Measurements from ENCODE around the gene CYP1B1.
"Not testable (repeated sequence)": the region's sequence is repeated elsewhere in the genome, so short reads cannot be mapped to it uniquely, and the experiment has no call there.

Gene CYP1B1

DNA sequence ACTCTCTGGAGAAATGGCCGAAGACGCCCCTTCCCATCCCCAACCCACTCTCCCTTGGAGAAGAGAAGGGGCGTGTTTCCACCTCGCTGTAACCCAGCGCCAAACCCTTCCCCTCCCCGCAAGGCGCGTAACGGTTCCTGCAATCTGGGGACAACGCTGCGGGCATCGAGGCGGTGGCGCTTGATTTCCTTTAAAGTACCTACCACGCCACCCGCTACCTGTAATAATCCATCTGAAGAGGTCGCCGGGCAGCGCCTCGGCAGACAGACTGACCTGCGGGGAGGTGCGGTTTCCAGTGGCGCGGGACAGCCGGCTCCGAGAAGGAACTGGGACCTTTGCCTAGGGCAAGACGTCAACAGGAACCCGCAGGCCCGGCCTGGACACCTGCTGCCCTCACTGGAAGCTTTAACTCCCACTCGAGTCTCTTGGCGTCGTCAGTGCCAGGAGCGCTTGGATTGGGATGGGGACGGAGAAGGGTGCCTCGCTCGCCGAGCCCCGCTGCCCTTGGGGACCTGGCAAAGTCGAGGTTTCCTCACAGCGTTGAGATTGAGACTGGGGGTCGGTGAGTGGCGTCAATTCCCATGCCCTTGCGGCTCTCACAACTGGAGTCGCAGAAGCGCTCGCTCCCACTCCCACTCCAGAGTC, at the start of gene CYP1B1:
TSS of gene CYP1B1 (minus strand) at position 645 of the 645 bp plus-strand sequence. CDS start 763 bp downstream, outside the sequence.
- DNase-seq: peak in 1 of 2 experiments; percentile 22
- no peak for TF ChIP-seq POLR2A (IDR thresholded peaks at IDR 0.05; ENCODE audit: low read length)
- no peak for TF ChIP-seq GATA1 (IDR thresholded peaks at IDR 0.05; ENCODE audit: low read depth, low read length)

DNA sequence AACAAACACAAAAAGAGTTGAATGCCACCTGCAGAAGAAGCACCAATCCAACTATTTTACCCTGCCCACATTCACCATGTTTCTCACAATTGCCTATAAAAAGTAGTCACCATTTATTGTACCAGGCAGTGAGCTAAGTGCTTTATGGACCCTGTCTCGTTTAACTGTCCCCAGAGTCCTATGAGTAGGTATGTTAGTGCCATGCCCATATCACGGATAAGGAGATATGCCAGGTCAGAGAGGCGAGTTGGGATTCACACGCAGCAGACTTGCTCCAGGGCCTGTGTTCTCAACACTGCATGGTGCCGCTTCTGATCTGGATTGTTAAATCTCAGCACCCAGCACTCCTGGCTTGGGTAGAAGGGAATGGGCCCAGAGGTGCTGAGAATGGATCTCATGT, 49.1 kb upstream of the CYP1B1 start:
- no peak for DNase-seq
- TF ChIP-seq GATA1 (IDR thresholded peaks at IDR 0.05; ENCODE audit: low read depth, low read length) (no peak), POLR2A (IDR thresholded peaks at IDR 0.05; ENCODE audit: low read length) (no peak)

DNA sequence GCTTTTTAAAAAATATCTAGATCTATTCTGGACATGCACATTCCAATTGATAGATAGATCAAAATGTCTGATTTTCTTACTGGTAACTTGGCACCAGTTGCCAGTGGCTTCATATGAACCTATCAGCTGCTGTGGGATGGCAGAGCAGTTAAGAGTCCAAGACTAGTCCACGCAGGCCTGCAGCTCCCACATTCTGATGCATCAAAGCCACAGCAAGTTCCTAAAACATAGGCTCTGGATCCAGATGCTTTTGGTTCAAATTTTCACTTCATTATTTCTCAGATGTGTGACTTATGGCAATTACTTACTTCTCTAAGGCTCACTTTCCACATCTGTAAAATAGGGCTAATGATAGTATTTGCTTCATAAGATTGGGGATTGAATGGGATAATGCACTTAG, 48.0 kb upstream of the CYP1B1 start:
- TF ChIP-seq POLR2A (IDR thresholded peaks at IDR 0.05; ENCODE audit: low read length) (no peak), GATA1 (IDR thresholded peaks at IDR 0.05; ENCODE audit: low read depth, low read length) (no peak)
- no peak for DNase-seq

DNA sequence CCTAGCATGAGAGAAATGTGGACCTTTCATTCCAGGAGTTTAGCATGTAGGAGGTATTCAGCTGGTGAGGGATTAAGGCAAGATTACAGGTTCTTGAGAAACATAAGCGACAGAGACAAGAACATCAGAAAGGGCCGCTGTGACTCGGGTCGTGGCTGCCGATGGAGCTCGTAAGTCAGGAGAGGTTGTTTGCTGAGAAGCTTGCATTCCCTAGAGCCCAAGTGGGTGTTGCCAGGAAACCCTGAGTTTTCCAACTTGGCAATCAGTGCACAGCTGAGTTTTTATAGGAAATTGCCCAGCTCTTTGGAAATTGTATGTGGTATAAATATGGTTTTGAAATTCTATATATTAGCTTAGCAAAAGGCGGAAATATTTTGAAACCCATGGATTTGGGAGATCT, 46.4 kb upstream of the CYP1B1 start:
- no peak for TF ChIP-seq GATA1 (IDR thresholded peaks at IDR 0.05; ENCODE audit: low read depth, low read length)
- TF ChIP-seq POLR2A (IDR thresholded peaks at IDR 0.05; ENCODE audit: low read length): no peak
- DNase-seq: no peak

DNA sequence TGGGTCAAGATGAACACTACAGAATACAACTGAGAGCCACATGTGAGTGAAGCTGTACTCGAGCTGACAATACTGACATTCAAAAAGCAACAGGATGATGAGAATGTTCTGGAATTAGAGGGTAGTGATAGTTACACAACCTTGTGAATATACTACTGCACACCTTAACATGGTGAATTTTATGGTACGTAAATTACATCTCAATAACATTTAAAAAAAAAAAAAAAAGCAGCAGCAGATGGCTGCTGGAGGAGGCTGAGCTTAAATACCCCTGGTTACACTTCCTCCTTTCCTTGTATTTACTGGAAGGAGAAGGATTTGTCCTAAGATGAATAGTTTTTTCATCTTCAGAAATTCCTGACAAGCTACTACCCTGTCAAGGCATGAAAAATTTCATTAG, 45.5 kb upstream of the CYP1B1 start:
- no peak for DNase-seq
- TF ChIP-seq GATA1 (IDR thresholded peaks at IDR 0.05; ENCODE audit: low read depth, low read length) (no peak), POLR2A (IDR thresholded peaks at IDR 0.05; ENCODE audit: low read length) (no peak)

DNA sequence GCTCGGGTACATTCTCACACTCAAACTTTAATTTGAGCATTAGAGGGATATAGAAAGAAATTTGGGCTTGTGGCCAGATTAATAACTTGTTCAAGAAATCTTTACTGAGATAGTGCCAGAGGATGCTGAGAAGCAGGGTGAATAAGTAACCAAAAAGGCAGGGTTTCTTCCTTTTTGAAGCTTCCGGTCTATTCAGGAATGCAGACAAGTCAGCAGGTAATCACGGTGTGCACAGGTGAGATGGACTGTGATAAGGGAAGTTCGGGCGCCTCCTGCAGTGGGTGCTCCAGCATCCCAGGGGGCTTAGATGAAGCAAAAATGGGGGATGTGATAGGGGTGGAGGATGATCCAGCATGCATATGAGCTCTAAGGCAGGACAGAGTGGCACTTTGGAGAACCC, 44.9 kb upstream of the CYP1B1 start:
- no peak for DNase-seq
- no peak for TF ChIP-seq POLR2A (IDR thresholded peaks at IDR 0.05; ENCODE audit: low read length)
- TF ChIP-seq GATA1 (IDR thresholded peaks at IDR 0.05; ENCODE audit: low read depth, low read length): no peak

DNA sequence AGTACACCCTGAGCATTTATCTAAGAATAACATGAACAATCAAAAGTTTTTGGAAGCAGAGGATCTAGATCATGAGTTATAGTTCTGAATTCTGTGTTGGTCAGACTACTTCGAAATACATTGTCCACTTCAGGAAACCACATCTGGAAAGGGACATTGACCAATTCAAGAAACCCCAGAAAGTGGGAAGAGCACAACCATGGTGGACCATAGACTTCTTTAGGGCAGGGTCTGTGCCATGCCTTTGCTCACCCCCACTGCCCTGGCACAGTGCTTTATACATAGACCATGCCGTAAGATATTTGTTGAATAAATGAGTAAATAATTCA, 44.3 kb upstream of the CYP1B1 start:
- DNase-seq: no peak
- TF ChIP-seq GATA1 (IDR thresholded peaks at IDR 0.05; ENCODE audit: low read depth, low read length) (no peak), POLR2A (IDR thresholded peaks at IDR 0.05; ENCODE audit: low read length) (no peak)

DNA sequence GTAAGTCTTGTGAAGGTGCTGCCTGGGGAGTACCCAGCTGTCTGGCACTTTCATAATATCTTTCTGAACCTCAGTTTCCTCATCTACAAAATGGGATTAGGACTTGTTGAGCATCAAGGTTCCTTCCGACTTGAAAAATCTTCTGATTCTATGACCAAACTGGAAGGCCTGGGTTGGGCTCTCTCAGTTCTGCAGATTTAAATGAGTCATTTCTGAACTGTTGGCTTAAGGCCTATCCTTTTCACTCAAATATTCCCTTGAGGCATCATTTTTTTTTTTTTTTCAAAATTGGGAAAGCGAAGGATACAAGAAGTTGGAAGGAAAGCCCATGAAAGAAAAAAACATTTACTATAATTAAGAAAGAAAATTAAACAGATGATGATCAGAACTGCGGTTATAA, 40.8 kb upstream of the CYP1B1 start:
- DNase-seq: no peak
- TF ChIP-seq GATA1 (IDR thresholded peaks at IDR 0.05; ENCODE audit: low read depth, low read length): no peak
- no peak for TF ChIP-seq POLR2A (IDR thresholded peaks at IDR 0.05; ENCODE audit: low read length)

DNA sequence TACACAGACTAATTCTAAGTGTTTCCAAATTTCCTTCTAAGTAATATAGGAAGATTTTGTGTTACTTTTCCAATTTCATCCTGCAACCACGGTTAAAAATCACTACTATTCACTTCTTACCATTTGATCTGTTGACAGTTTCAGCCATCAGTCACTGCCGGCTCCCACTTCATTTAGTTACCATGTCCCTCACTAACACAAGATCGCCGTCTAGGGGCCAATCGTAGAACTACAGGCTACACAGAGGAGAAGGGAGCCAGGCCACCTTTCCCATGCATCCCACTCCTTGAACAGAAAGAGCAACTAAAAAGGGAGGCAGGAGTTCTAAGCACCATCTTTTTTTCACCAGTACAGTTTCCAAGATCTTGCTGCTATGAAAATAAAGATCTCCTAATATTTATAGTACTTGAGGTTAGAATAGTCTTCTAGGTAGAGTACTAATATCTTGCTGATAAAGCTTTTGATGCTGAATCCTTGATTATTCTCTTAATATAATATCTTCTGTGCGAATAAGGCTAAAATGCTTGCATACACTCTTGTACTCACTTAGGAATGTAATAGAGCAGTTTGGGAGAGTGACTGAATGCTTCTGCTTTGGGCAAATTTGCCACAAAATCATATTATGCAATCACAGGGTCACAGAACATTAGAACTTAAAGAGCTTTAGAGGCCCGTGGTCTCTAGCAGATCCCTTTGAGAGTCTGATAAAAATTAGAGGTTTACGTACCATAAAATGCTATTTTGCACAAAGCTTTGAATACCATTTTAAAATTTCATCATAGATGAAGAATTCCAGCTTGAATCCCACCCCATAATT, 39.5 kb upstream of the CYP1B1 start:
- DNase-seq: peak; percentile 43 to 69

DNA sequence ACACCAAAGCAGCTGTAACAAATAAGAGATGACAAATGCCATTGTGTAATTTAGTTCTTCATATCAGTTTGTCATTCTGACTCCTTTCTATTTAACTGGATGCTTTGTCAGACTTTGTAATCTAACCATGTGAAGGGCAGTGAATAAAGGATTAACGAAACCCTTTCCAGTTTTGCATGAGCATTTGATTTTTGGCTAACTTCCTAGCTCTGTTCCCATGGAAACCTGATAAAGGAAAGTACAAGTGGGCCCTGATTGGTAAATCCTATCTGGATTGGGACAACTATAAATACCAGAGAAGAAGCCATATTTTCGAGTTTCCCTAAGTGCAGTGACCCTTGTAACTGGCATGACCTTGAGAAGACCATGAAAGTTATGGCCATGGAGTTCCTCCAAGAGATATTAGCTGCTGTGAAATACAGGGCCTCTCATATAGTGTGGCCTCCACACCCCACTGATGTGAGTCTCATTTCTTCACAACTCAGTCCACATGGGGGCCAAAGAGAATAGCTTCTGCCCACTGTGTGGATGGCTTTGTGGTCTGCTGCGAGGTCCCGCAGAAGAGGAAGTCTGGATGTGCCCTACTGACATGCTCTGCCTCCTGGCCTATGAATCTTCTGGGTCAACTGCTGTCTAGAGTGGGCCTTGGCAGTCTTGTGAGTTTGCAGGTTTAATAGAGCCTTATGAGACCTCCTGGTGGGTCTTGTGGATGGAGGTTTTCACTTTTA, 38.2 kb upstream of the CYP1B1 start:
- no peak for DNase-seq

More for the DNA sequence above, 39.5 kb upstream of the CYP1B1 start:
- TF ChIP-seq POLR2A (IDR thresholded peaks at IDR 0.05; ENCODE audit: low read length) (no peak), GATA1 (IDR thresholded peaks at IDR 0.05; ENCODE audit: low read depth, low read length) (no peak)

DNA sequence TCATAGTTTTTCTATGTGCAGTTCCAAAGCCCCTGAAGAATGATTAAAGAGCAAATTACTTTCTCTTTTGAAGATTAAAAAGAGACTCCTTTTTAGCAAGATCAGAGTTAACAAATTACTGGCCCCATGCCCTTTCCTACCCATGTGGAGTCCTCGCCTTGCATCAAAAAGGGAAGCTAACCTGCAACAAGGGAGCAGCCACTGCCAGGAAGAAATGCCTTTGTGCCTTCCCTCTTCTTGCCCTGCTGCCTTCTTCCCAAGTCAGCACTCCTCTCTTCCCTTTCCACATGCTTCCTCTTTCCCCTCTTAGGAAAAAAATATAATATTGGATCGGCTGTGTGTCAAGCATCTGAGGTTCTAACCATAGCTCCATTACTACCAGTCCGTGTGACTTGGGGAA, 37.1 kb upstream of the CYP1B1 start:
- no peak for DNase-seq
- TF ChIP-seq GATA1 (IDR thresholded peaks at IDR 0.05; ENCODE audit: low read depth, low read length): no peak
- TF ChIP-seq POLR2A (IDR thresholded peaks at IDR 0.05; ENCODE audit: low read length): no peak

More for the DNA sequence above, 38.2 kb upstream of the CYP1B1 start:
- TF ChIP-seq POLR2A (IDR thresholded peaks at IDR 0.05; ENCODE audit: low read length) (no peak), GATA1 (IDR thresholded peaks at IDR 0.05; ENCODE audit: low read depth, low read length) (no peak)

DNA sequence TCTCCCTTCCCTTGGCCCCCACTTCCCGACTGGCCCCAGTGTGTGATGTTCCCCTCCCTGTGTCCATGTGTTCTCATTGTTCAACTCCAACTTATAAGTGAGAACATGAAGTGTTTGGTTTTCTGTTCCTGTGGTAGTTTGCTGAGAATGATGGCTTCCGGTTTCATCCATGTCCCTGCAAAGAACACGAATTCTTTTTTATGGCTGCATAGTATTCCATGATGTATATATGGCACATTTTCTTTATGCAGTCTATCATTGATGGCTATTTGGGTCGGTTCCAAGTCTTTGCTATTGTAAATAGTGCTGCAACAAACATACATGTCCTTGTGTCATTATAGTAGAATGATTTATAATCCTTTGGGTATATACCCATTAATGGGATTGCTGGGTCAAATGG, 35.4 kb upstream of the CYP1B1 start:
- DNase-seq: not testable (repeated sequence)

DNA sequence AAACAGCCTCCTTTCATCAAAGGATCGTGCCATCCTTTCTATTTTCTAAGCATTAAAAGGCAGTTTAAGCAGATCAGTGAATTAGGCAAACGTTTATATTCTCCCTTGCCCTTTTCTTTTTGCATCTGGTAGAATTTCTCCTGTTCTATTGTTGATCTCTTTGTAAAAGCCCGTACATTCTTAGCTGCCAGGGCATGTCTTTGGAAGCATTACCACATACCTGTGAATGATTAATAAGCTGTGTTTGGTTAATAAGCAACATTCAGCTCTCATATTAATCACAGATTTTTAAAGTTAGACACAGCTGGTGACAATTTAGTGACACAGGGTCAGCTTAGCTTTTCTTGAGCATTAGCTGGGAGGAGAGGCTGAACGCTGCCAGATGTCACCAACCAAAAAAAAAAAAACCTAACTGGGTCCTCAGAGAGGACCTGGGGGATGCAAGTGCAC, 33.8 kb upstream of the CYP1B1 start:
- no peak for DNase-seq
- no peak for TF ChIP-seq GATA1 (IDR thresholded peaks at IDR 0.05; ENCODE audit: low read depth, low read length)
- TF ChIP-seq POLR2A (IDR thresholded peaks at IDR 0.05; ENCODE audit: low read length): no peak

DNA sequence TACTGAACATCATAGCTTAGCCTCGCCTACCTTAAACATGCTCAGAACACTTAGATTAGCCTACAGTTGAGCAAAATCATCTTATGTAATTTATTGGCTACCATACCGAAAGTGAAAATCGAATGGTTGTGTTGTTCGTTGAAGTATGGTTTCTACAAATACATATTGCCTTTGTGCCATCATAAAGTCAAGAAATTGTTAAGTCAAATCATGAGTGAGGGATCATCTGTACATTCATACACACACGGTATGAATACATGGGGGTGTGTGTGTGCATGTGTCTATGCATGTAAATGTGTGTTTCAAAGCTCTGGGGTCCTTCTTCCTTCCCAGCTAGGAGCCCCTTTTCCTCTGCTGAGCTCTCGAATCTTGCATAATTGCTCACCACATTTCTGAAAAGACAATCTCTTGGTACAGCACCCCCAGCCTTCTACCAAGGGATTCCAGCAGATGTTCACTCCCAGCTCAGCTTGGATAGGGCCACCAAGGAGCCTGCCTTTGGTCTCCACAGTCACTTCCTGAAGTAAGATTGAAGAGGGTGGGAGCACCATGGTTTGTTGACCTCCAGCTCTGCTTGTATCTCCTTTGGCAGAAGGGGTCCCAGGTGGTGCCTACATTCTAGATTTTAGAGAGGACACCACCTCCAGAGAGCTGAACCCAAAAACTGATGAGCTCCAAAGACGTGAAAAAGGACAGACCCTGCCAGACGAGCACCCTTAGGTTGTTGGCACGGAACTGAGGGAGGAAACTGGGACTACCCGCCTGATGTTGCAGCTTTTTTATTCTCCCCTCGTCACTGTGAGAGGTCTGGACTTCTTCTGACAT, 33.2 kb upstream of the CYP1B1 start:
- no peak for DNase-seq
- TF ChIP-seq POLR2A (IDR thresholded peaks at IDR 0.05; ENCODE audit: low read length): no peak
- TF ChIP-seq GATA1 (IDR thresholded peaks at IDR 0.05; ENCODE audit: low read depth, low read length): no peak
